SK-N-MC (cell line): Measurements from ENCODE around the gene DDX31.

Experiments
- DNase-seq: peaks from one replicate; pipeline ENCODE4 v3.0.0-alpha.2; 2011; ENCODE audit warnings: low read depth, low spot score
- H3K27ac ChIP-seq: fragments of 200-600 bp; sonication (generic); 2 replicates; pipeline ENCODE4 v1.5.1; 2016; ENCODE audit warnings: mixed run types
- H3K36me3 ChIP-seq: fragments of 200-600 bp; sonication (generic); 2 replicates; pipeline ENCODE4 v1.6.1; 2017; ENCODE audit warnings: antibody characterized with exemption, low read length, mixed read lengths; ENCODE audit not compliant: insufficient read depth
- H3K4me3 ChIP-seq: fragments of 200-600 bp; sonication (generic); 2 replicates; pipeline ENCODE4 v1.5.1; 2016
- H3K9ac ChIP-seq: fragments of 200-600 bp; sonication (generic); 2 replicates; pipeline ENCODE4 v1.8.0; 2017; ENCODE audit warnings: mixed run types, mixed read lengths; ENCODE audit not compliant: insufficient read length
- H3K9me3 ChIP-seq: fragments of 200-600 bp; sonication (generic); 2 replicates; pipeline ENCODE4 v1.6.1; 2017; ENCODE audit warnings: low read depth, mild to moderate bottlenecking, antibody characterized with exemption, low read length, moderate library complexity, mixed read lengths
- EZH2 ChIP-seq: fragments of 200-600 bp; sonication (generic); IDR thresholded peaks from one replicate; pipeline ENCODE4 v1.6.1; 2017; ENCODE audit warnings: antibody characterized with exemption
- FOXP2 ChIP-seq: optimal IDR thresholded peaks from 2 replicates; pipeline ENCODE3; 2011; ENCODE audit warnings: mild to moderate bottlenecking, moderate library complexity; ENCODE audit not compliant: insufficient read depth; ENCODE audit errors: extremely low read length, control extremely low read depth
- POLR2AphosphoS5 ChIP-seq: IDR thresholded peaks from 2 replicates; pipeline ENCODE4 v1.6.1; 2012; ENCODE audit warnings: mild to moderate bottlenecking, low read depth, low read length, borderline replicate concordance

The DDX31 gene

DNA sequence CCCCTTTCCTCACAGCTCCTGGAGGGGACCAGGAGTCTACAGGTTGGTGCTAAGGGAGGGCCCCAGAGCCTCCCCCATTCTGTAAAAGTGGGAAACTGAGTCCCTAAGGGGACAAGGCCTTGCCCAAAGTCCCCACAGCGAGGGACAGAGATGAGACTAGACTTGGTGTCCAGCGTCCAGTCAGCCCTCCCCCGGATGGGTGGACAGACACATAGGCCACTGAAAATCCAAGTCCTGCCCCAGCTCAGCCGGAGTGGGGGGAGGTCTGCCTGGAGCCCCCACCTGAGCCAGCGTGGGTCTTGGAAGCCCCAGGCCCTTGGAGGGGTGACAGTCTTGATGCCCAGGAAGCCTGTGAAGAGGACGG, 82.2 kb downstream of the DDX31 start:
- no peaks in the 10 kb centered on the region for H3K9me3 ChIP-seq
- TF ChIP-seq FOXP2 (no peak), POLR2AphosphoS5 (no peak)
- DNase-seq = no peak
- H3K27ac ChIP-seq = no peak overlapping the region
- no peak overlapping the region for H3K4me3 ChIP-seq
- no peak overlapping the region for H3K9ac ChIP-seq
- H3K36me3 ChIP-seq = no peaks in the 10 kb centered on the region

DNA sequence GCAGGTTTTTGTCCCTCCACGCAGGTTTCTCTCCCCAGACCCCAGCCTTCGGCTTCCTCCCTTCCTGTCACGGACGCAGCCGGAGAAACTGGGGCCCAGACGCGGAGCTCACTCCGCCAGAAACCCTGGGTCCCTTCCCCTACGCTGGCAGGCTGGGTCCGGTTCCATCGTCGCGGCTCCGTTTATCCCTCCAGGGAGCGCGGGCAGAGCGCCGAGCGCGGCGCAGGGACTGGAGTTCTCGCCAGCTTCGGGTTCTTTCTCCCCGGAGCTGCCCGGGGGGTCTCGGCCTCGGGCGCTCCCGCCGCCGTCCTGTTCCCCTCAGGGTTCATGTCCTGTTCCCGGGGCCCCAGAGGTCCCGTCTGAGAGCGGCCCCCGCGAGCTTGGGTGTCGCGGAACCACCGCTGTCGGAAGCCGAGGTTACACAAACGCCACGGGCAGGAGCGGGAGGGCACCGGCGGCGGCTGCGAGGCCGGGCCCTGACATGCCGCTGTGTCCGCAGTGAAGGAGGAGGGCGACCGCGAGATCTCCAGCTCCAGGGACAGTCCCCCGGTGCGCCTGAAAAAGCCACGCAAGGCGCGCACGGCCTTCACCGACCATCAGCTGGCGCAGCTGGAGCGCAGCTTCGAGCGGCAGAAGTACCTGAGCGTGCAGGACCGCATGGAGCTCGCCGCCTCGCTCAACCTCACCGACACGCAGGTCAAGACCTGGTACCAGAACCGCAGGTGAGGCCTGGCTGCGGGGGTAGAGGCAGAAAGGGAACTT, 82.8 kb downstream of the DDX31 start:
- DNase-seq = no peak
- H3K4me3 ChIP-seq = no peak overlapping the region

DNA sequence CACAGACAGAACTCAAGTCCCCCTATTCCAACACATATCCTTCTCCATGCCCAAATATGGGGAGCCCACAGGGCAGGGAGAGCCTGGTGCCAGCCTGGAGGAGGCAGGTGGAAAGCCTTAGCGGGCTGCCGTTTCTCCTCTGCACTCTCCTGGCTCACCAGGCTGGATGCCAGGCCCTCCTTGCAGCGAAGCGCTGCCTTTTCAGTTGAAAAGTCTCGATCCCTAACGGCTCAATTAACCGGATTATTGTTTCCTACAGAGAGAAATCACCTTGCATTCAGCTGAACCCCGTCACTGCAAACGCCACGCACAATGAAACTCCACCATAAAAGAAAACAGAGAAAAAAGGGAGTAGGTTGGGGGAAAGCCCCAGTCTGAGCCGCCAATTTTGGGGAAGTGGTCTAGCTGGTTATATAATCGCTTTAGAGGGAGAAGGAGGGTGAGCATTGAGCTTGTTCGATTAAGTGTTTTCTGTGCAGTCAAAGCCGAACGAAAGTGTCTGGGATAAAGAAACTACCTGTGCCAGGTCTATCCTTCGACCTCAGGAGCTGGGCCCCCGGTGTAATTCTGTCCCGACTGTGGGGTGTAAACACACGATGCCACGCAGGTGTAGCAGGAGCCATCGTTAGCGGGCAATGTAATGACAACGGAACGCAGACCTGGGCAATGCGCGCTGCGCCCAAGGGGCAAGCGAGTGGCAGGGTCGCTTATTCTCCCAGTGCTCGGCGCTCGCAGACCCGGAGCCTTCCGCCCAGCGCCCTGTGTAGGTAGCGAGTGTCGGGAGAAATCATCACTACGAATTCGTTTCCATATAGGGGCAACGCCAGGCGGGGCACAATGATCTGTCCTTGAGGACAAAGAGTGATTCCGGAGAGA, 83.6 kb downstream of the DDX31 start:
- H3K4me3 ChIP-seq = no peak overlapping the region
- no peak for DNase-seq
- TF ChIP-seq EZH2 = no peak
- TF ChIP-seq FOXP2 = no peak
- no peak for TF ChIP-seq POLR2AphosphoS5

More for the DNA sequence above, 82.8 kb downstream of the DDX31 start:
- no peaks in the 10 kb centered on the region for H3K9me3 ChIP-seq
- no peak overlapping the region for H3K9ac ChIP-seq
- H3K27ac ChIP-seq = no peak overlapping the region
- H3K36me3 ChIP-seq = no peaks in the 10 kb centered on the region
- TF ChIP-seq EZH2 (no peak), FOXP2 (no peak), POLR2AphosphoS5 (no peak)

DNA sequence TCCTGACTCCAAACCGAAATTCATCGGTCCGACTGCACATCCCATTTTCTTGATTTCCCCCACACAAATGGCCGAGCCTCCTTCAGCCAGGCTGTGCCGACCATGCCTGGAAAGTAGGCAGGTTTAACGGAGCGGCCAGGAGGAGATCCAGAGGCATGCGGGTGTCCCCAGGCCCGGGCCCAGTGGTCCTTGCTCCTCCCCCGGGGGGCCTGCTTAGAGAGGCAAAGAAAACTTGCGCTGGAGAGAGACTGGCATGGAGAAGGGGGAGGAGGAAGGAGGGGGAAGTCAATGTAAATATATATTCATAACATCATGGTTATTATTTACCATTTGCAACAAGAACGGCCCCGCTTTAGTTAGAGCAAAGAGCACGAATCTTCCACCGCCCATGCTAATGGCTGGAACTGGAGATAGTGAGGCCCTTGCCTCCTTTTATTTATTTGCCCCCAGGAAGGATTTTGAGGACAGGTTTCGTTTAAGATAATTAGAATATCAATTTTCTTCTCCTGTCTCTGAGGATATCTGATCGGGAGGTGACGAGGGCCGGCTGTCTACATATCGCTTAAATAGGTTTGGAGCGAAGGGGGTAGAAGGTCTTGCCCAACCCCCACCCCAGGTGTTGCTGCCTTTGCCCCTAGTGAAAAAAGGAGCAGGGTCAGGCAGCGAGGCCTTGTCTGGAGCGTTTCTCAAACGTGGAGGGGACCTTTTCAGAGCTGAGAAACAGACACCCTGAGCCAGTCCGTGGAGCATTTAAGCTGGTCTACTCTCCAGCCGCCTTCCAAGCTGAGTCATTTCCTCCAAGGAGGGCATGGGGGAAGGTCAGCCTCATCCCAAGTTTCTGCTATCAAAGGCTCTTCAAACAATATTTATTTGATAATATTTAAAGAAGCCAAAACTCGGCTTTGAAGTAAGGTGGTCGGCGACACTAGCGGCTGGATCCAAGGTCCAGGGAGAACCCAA, 84.9 kb downstream of the DDX31 start:
- H3K27ac ChIP-seq = no peak overlapping the region
- no peaks in the 10 kb centered on the region for H3K36me3 ChIP-seq
- no peak overlapping the region for H3K9ac ChIP-seq
- no peak for DNase-seq
- H3K9me3 ChIP-seq = no peaks in the 10 kb centered on the region
- no peak for TF ChIP-seq EZH2
- no peak overlapping the region for H3K4me3 ChIP-seq

More for the DNA sequence above, 83.6 kb downstream of the DDX31 start:
- Histone ChIP-seq H3K27ac (no peak overlapping the region), H3K9me3 (no peaks in the 10 kb centered on the region), H3K9ac (no peak overlapping the region), H3K36me3 (no peaks in the 10 kb centered on the region)

DNA sequence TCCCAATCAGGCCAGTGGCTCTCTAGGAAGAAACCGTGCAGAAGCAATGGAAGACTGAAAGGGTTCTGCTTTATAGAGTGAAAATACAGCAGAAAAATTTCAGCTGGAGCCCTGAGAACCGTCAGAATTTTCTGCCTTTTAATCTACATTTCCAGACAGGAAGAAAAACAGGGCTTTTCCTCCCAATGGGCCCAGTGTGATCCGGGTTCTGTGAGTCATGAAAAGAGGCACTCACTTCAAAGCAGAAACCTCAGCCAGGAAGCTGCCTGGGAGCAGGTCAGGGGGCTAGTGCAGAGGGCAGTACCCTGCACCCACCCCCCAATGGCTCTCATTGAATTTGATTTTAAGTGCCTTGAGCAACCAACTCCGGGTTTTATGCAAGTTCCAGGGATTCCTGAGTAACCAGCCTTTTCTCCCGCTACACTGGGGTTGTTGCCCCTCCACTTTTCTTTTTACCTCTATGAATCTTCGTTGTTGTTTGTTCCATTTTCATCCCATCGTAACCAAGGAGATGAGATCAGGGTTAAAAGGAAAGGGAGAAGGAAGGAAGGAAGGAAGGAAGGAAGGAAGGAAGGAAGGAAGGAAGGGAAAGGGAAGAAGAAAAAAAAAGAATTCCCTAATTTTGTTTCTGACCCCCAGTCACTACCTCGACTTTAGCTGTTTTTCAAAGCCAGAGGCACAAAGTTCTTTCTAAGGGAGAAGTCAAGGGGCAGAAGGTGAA, 86.0 kb downstream of the DDX31 start:
- Histone ChIP-seq H3K4me3 (no peak overlapping the region), H3K9ac (no peak overlapping the region), H3K36me3 (no peaks in the 10 kb centered on the region), H3K9me3 (no peaks in the 10 kb centered on the region), H3K27ac (no peak overlapping the region)
- DNase-seq = no peak
- TF ChIP-seq EZH2 (no peak), POLR2AphosphoS5 (no peak), FOXP2 (no peak)

DNA sequence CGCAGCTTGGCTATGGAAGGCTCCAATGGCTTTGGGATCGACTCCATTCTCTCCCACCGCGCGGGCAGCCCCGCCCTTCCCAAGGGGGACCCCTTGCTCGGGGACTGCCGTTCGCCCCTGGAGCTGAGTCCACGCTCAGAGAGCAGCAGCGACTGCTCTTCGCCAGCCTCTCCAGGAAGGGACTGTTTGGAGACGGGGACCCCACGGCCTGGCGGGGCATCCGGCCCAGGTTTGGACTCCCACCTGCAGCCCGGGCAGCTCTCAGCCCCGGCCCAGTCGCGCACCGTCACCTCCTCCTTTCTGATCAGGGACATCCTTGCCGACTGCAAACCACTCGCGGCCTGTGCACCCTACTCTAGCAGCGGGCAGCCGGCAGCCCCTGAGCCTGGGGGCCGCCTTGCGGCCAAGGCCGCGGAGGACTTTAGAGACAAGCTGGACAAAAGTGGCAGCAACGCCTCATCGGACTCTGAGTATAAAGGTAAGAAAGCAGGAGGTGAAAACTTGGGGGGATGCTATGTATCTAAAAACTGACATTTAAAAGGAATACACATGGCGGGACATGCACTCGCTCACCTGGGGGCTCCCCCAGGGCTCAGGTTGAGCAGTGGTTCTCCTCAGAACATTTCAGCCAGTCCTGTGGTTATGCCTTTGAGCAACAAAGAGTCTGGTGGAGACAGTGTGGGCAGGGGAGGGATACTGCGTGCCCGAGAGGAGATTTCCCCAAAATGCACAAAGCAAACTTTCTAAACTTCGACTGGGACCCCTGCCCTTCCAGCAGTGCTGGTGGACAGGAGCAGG, 86.8 kb downstream of the DDX31 start:
- no peaks in the 10 kb centered on the region for H3K36me3 ChIP-seq
- H3K27ac ChIP-seq = no peak overlapping the region
- no peak overlapping the region for H3K9ac ChIP-seq
- H3K9me3 ChIP-seq = no peaks in the 10 kb centered on the region
- no peak for TF ChIP-seq EZH2
- TF ChIP-seq POLR2AphosphoS5 = no peak
- no peak for TF ChIP-seq FOXP2
- DNase-seq = no peak
- no peak overlapping the region for H3K4me3 ChIP-seq

DNA sequence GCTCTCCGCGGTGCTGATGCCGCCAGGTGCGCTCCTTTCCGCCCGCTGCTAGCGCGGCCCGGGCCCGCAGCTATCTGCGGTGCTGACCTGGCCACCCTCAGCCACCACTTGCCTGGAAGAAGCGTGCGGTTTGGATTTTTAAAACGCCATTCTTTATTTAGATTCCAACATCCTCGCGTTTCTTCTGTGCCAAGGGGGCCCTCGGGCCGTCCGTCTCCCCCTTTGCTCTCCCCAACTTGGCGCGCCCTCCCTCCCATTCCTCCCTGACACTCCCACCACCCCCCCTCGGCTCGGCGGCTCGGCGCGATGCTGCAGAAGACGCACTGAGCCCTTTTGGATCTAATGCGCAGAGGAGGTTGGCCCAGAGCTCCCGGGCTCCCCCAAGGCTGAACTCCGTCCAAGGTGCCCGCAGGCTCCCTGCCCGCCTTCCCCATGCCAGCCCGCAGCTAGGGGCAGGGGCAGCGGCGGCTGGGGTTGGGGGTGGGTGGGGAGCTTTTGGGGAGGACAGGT, 87.5 kb downstream of the DDX31 start, which contains the start of gene BARHL1:
BARHL1 (plus strand) TSS at position 331 of the 510 bp plus-strand sequence. CDS start 192 bp downstream, outside the sequence.
- DNase-seq = no peak
- no peak within 1 kb of the TSS for H3K9ac ChIP-seq
- no peaks in the 10 kb centered on the region for H3K9me3 ChIP-seq
- TF ChIP-seq POLR2AphosphoS5 (no peak), FOXP2 (no peak), EZH2 (no peak)
- H3K27ac ChIP-seq = no peak within 1 kb of the TSS
- H3K4me3 ChIP-seq = no peak within 1 kb of the TSS
- no peaks in the 10 kb centered on the region for H3K36me3 ChIP-seq
